GM15510 (cell line): ENCODE results near the gene IGFBPL1.

ENCODE experiments used
- POLR2A ChIP-seq: IDR thresholded peaks from 3 replicates; pipeline ENCODE4 v1.6.1; 2011; ENCODE audit warnings: borderline replicate concordance; ENCODE audit not compliant: insufficient read length; ENCODE audit errors: extremely low read depth

The IGFBPL1 gene, protein sequence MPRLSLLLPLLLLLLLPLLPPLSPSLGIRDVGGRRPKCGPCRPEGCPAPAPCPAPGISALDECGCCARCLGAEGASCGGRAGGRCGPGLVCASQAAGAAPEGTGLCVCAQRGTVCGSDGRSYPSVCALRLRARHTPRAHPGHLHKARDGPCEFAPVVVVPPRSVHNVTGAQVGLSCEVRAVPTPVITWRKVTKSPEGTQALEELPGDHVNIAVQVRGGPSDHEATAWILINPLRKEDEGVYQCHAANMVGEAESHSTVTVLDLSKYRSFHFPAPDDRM

DNA sequence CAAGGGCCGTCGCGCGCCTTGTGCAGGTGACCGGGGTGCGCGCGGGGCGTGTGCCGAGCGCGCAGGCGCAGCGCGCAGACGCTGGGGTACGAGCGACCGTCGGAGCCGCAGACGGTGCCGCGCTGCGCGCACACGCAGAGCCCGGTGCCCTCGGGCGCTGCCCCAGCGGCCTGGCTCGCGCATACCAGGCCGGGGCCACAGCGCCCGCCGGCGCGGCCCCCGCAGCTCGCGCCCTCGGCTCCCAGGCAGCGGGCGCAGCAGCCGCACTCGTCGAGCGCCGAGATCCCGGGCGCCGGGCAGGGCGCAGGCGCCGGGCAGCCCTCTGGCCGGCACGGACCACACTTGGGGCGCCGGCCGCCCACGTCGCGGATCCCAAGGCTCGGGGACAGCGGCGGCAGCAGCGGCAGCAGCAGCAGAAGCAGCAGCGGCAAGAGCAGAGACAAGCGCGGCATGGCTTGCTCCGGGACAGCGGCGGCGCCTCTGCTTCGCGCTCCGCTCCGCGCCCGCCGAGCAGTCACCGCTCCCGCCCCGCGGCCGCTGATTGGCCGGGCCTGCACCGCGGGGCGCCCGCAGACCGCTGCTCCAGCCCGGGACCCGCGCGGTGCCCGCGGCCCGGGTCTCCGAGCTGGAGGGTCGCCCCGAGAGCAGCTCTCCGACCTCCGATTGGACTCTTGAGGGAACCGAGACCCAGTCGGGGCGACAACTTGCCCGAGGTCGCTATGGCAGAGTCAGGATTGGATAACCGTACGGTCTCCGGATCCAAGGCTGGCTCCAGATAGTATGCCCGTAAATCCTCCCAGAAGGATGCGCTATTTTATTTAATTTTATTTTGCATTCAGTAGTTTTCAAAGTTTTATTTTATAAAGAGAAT, at the start of gene IGFBPL1:
Gene IGFBPL1, minus strand, starts transcription at position 482 of the 871 bp plus-strand sequence. Its CDS starts 30 bp downstream, at position 452.
- no peak for TF ChIP-seq POLR2A

DNA sequence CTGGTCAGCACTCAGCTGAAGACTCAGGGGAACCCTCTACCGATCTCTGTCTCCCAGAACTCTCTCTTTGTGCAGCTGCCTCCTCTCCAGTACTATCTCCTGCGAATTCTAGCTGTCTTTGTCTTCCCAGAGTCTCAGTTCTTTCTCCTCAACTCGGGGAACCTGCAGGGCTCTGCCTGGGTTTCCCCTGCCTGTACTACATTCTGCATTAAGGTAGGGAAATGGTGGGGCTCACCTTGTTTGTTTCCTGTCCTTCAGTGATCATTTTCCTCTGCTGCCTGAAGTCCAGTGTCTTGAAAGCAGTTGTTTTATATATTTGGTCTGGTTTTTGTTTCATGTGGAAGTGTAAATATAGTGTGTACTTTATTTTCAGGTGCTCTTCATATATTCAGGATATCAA, 43.1 kb upstream of the IGFBPL1 start:
- no peak for TF ChIP-seq POLR2A

DNA sequence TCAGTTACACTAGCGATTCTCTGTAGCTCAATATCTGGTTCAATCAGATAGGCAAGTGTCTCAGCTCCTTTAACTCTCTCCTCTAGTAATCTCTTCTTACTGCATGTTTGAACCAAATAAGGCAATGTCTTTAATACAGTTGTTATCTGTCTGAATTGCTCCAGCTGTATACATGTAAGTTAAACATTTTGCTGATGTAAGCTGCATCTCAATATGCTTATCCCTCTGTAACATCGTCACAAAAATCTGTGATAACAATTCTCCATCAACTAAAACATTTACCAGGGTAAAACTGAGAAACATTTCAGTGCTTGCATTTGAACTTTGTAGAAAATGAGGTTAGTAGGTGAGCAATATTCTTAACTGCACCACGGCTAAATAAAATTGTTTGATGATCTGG, 29.6 kb upstream of the IGFBPL1 start:
- no peak for TF ChIP-seq POLR2A

DNA sequence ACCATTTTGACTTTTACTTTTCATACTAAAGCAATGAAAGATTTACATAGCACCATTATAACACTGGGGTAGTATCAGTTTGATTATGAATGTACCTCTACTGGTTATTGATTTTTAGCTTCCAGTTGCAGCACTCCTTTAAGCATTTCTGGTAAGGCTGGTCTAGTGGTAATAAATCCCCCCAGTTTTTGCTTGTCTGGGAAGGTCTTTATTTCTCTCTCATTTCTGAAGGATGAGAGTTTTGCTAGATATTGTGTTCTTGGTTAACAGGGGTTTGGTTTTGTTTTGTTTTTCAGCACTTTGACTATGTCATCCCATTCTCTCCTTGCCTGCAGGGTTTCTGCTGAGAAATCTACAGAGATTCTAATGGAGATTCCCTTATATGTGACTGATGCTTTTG, 26.9 kb upstream of the IGFBPL1 start:
- no peak for TF ChIP-seq POLR2A

DNA sequence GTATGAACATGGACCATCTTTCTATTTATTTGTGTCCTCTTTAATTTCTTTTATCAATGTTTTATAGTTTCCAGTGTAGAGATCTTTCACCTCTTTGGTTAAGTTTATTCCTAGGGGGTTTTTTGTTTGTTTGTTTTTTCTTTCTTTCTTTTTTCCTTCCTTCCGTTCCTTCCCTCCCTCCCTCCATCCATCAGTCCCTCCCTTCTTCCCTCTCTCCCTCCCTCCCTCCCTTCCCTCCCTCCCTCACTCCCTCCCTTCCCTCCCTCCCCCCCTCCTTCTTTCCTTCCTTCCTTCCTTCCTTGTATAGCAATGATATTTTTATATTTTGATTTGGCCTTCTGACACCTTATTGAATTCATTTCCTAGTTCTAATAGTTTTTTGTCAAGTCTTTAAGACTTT, 23.4 kb upstream of the IGFBPL1 start:
- no peak for TF ChIP-seq POLR2A

DNA sequence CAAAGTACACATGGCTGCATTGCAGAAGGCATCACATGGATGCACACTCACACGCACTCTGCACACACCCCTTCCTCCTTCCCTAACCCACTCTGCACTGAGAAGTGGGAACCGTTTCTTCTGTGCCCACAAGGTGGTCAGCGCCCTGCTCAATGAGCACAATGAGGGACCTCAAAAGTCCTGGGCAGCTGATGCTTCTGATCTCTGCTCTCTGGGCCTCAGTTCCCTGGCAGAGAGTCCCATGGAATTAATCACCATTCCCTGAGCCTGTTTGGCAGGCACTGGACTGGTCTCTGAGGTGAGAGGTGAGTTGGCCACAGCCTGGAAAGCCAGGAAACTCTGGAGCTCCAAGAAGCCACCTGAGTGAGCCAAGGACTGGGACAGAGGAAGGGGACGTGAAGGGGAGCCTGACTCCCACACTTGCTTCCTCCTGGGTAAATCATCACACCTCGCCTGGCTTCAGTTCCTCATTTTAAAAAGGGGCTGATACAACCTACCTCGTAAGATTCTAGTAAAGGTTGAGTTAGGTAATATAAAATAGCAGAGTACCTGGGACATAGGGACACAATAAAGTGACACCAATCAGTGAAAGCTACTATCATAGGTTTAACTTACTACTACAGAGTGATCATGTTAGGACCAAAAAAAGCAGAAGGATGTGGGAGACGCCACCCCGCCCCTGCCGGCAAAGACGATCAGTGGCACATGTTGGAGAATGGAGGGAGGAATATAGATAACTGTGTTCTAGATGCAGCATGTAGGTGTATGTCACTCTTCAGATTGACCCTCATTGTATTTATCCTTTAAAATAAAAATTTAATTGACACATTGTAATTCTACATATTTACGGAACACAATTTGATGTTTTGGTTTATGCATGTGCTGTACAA, 21.1 kb upstream of the IGFBPL1 start:
- no peak for TF ChIP-seq POLR2A

DNA sequence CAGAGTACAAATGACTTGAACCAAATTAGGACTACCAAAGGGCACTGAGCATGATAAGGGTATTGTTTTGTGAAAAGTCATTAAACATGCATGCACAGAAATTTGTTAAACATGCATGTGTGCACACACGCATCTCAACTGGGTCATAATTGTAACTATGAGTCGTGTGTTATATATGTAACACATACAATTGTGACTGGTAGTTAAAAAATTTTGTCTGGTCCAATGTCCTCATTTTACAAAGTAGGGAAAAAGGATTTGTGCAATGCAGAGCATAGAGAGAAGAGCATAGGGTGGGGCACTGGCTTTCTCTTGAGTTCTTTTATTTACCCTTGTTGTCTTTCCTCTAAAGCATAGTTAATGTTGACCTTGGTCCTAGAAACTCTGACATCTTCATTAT, 19.3 kb upstream of the IGFBPL1 start:
- no peak for TF ChIP-seq POLR2A

DNA sequence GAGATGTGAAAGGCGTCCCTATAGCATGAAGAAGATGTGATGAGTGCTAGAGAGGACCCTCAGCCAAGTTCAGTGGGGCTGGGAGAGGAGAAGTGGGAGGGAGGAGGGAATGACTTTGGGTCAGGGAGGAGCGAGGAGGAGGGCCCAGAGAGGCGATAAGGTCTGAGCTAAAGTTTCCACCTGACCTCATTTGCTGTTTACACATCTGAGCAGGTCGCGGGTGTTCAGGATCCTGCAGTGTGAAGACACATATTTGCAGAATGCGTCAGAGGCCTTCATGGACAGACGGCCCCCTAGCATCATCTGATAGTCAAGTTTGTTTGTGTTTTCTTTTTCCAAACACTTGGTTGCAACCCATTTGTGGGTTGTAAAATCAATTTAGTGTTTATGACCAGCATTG, 18.9 kb upstream of the IGFBPL1 start:
- no peak for TF ChIP-seq POLR2A

DNA sequence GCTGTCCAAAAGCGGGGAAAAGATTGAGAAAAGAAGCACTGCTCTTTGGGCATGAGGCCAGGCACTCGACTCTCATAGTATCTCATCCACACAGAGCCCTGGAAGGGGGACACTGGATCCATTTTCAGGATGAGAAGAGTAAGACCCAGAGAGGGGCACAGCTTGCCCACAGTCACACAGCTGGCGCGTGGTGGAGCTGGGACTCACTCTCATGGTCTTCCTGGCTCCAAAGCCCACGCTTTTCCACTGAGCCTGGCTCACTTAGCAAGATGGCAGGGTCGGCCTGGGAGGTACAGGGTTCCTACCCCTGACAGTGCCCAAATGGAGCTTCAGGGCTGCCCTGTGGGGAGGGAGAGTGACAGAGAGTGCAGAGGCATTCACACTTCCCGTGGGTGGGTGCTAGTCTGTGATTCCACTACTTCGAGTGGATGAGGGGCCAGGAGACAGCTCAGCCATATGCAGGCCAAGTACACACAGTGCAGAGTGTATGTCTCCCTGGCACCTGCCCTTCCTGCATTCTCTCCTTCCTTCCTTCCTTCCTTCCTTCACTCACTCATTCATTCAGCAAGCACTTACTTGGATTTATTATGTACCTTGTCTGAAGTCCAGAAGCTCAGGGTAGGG, 18.3 kb upstream of the IGFBPL1 start:
- no peak for TF ChIP-seq POLR2A

DNA sequence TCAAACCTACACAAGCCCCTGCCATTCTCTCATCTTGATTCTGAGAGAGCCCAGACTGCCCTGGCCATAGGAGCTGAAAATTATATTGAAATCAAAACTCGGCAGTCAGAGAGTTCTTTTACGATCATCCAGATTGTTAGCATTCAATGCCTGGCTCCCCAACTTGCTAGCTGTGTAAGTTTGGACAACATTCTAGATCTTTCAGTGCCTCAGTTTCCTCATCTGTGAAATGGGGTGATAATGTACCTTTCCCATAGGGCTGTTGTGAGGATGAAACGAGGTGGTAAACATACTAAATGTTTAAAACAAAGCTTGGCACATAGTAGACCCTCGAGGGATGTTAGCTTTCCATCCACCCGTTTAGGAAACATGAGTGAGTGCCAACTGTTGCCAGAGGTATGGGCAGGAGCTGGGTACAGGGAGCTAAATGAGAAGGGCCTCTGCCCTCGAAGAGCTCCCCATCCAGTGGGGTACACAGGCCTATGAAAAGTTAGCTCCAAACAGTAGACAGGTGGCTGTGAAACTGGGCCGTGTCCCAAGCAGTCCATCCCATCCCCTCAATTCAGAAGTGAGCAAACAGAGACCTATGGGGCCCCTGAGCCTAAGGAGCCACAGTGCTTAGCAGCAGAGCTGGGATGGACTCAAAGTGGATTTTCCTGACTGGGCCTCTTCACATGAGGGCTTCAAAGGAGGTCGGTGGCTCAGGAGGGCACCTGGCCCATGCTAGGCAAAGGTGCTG, 17.3 kb upstream of the IGFBPL1 start:
- no peak for TF ChIP-seq POLR2A

DNA sequence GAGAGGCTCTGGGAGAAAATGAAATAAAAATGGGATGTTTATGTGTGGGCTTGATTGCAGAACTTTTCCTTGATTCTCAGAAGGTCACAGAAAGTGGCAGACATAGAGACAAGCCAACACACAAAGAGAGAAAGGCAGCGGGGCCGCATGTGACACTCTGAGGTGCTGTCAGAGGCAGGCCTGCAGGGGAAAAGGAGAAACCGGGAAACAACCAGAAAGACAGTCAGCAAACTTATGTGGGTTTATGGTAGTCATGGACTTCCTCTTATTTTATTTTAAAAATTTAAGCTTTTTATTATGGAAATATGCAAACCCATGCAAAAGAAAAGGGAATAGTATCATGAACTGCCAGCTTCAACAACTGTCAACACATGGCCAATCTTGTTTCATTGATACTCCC, 16.3 kb upstream of the IGFBPL1 start:
- no peak for TF ChIP-seq POLR2A

DNA sequence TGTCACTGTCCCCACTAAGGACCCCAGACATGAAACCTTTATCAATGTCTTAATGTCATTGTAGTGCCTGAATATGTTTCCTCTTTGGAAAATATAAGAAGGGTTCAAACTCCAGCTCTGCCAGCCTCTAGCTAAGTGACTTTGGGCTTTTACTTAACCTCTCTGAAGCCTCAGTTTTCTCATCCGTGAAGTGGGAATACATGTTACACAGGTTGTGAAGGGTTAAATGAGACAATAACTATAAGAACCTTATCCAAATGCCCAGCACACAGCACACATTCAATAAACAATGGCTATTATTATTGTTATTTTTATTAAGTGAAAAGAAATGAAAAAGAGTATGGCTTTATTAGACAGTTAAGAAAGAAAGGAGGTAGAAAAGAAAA, 15.7 kb upstream of the IGFBPL1 start:
- TF ChIP-seq POLR2A, result no peak

DNA sequence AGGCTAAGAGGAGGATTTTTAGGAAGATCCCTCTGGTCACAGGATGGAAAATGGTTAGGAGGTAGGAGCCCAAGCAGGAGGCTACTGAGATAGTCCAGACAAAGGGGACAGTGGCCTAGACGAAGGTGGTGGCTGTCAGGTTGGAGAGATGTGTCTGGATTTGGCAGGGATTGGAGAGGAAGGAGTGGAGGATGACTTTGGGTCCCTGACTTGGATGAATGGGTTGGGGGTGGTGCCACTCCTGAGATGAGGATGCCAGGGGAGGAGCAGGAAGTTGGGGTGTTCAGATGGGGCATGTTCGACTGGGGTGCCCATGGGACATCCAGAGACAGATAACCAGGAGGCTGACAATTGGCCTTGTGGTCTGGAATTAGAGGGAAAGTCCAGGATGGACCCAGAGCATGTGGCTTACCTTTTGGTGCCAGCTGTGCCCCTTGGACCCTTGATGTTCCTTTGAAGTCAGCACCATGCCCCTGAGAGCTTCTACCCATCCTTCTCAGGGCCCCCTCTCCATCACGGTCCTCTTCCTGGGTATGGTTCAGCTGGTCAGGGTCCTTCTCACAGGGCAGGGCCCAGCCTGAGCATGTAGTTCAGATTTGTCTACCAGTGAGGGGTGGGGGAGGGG, 15.1 kb upstream of the IGFBPL1 start:
- no peak for TF ChIP-seq POLR2A
